IMR-90 (cell line): ENCODE measurements around the gene PSPH. TPM values are rescaled to one million over a fixed set of nuclear protein-coding genes. Genes with fewer than 3 reads are reported as not detected.

ENCODE experiments used
- ATAC-seq: fragments of 200-7000 bp; cut with Tn5 transposase; 2 replicates; pipeline ENCODE4 v1.9.1; 2020; ENCODE audit warnings: low read depth, mild to moderate bottlenecking, moderate library complexity
- BruUV-seq: library from RNA; stranded (reverse); fragments of 400-500 nt; replicated peaks from 2 replicates; lab custom pipeline; 2021; lab: Mats Ljungman, UMichigan
- CTCF ChIA-PET: fragments of 300-600 bp; formaldehyde crosslinking; extraction: SDS; loops from one replicate; lab custom pipeline; 2021; ENCODE audit warnings: antibody characterized with exemption; lab: Yijun Ruan, JAX
- POLR2A ChIA-PET: fragments of 300-600 bp; sonication (Branson Sonifier 250); formaldehyde crosslinking; loops from one replicate; lab custom pipeline; 2022; ENCODE audit warnings: antibody characterized with exemption; ENCODE audit not compliant: unreplicated experiment; lab: Charles Lee
- DNase-seq: peaks from one replicate; pipeline ENCODE4 v3.0.0; 2013
- H2AFZ ChIP-seq: replicated peaks from 2 replicates; pipeline ENCODE3; 2013; ENCODE audit warnings: low read length, mild to moderate bottlenecking; ENCODE audit not compliant: poor library complexity
- H2AK5ac ChIP-seq: 2 replicates; pipeline ENCODE4 v1.6.1; 2013; ENCODE audit warnings: low read depth, low read length, inconsistent platforms
- H2AK9ac ChIP-seq: replicated peaks from 2 replicates; pipeline ENCODE3; 2013; ENCODE audit warnings: mild to moderate bottlenecking, low read depth, low read length, moderate library complexity; ENCODE audit not compliant: poor library complexity
- H2BK120ac ChIP-seq: 2 replicates; pipeline ENCODE4 v1.6.1; 2013; ENCODE audit warnings: low read depth, low read length, inconsistent platforms
- H2BK15ac ChIP-seq: 3 replicates; pipeline ENCODE4 v1.6.1; 2013; ENCODE audit warnings: low read depth, low read length, inconsistent platforms
- H2BK20ac ChIP-seq: 2 replicates; pipeline ENCODE4 v1.6.1; 2013; ENCODE audit warnings: low read depth, mild to moderate bottlenecking, inconsistent platforms, low read length, moderate library complexity
- H2BK5ac ChIP-seq: 2 replicates; pipeline ENCODE4 v1.6.1; 2013; ENCODE audit warnings: mild to moderate bottlenecking, low read depth, low read length, inconsistent platforms; ENCODE audit not compliant: poor library complexity, severe bottlenecking
- H3K14ac ChIP-seq: replicated peaks from 2 replicates; pipeline ENCODE4 v1.6.1; 2013; ENCODE audit warnings: low read depth, low read length, inconsistent platforms
- H3K18ac ChIP-seq: 2 replicates; pipeline ENCODE4 v1.6.1; 2013; ENCODE audit warnings: low read depth, low read length, control low read depth
- H3K23ac ChIP-seq: 2 replicates; pipeline ENCODE4 v1.6.1; 2013; ENCODE audit warnings: low read depth, low read length, inconsistent platforms
- H3K27ac ChIP-seq: 2 replicates; pipeline ENCODE4 v1.5.1; 2013; ENCODE audit warnings: mild to moderate bottlenecking, control low read depth, low read length; ENCODE audit not compliant: insufficient read depth
- H3K27me3 ChIP-seq: 2 replicates; pipeline ENCODE4 v1.6.1; 2013; ENCODE audit warnings: low read length; ENCODE audit not compliant: control insufficient read depth, insufficient read depth
- H3K36me3 ChIP-seq: 2 replicates; pipeline ENCODE4 v1.6.1; 2013; ENCODE audit warnings: low read length, mixed read lengths; ENCODE audit not compliant: control insufficient read depth, insufficient read depth
- H3K4ac ChIP-seq: 2 replicates; pipeline ENCODE4 v1.6.1; 2013; ENCODE audit warnings: low read depth, low read length, inconsistent platforms
- H3K4me1 ChIP-seq: 2 replicates; pipeline ENCODE4 v1.6.1; 2013; ENCODE audit warnings: low read length, mixed read lengths; ENCODE audit not compliant: control insufficient read depth, insufficient read depth
- H3K4me2 ChIP-seq: 2 replicates; pipeline ENCODE4 v1.6.1; 2013; ENCODE audit warnings: low read depth, mild to moderate bottlenecking, control low read depth, low read length, moderate library complexity
- H3K4me3 ChIP-seq: 2 replicates; pipeline ENCODE4 v1.5.1; 2013; ENCODE audit warnings: low read depth, mild to moderate bottlenecking, control low read depth, low read length, moderate library complexity; ENCODE audit not compliant: insufficient read depth
- H3K56ac ChIP-seq: 2 replicates; pipeline ENCODE4 v1.6.1; 2013; ENCODE audit warnings: low read length, inconsistent platforms; ENCODE audit not compliant: insufficient read depth; ENCODE audit errors: extremely low read depth
- H3K79me1 ChIP-seq, 2 experiments: 2 replicates each; pipeline ENCODE4 v1.6.1; 2013; ENCODE audit warnings: low read length in 2 of 2, inconsistent platforms in 1 of 2, low read depth in 1 of 2
- H3K9ac ChIP-seq: 2 replicates; pipeline ENCODE4 v1.6.1; 2013; ENCODE audit warnings: low read depth, low read length, control low read depth
- H3K9me1 ChIP-seq: 2 replicates; pipeline ENCODE4 v1.6.1; 2013; ENCODE audit warnings: low read length, inconsistent platforms; ENCODE audit not compliant: insufficient read depth
- H3K9me3 ChIP-seq: 2 replicates; pipeline ENCODE4 v1.6.1; 2013; ENCODE audit warnings: low read length; ENCODE audit not compliant: control insufficient read depth, insufficient read depth
- H4K20me1 ChIP-seq: 2 replicates; pipeline ENCODE4 v1.6.1; 2013; ENCODE audit warnings: low read length, inconsistent platforms; ENCODE audit not compliant: insufficient read depth
- H4K5ac ChIP-seq: 2 replicates; pipeline ENCODE4 v1.6.1; 2013; ENCODE audit warnings: mild to moderate bottlenecking, low read depth, low read length, control low read depth
- H4K8ac ChIP-seq, 2 experiments: 2 replicates each; pipeline ENCODE4 v1.6.1; 2013; ENCODE audit warnings: low read depth in 2 of 2, low read length in 2 of 2, control low read depth in 1 of 2, inconsistent platforms in 1 of 2
- H4K91ac ChIP-seq: 2 replicates; pipeline ENCODE4 v1.6.1; 2013; ENCODE audit warnings: low read depth, low read length, inconsistent platforms; ENCODE audit not compliant: insufficient read depth
- MAZ ChIP-seq: IDR thresholded peaks from 2 replicates; pipeline ENCODE4 v1.6.1; 2012; ENCODE audit warnings: low read depth, mild to moderate bottlenecking, low read length, improper control_type of control experiment, moderate library complexity, borderline replicate concordance
- WGBS, 2 experiments: methylation state at CpG; one replicate each; pipeline versions ENCODE4 v1.1.5 to v1.1.7; 2013; ENCODE audit warnings: missing lambda C conversion rate in 2 of 2; ENCODE audit not compliant: insufficient read length in 1 of 2; ENCODE audit errors: extremely low coverage in 2 of 2; 5-methylcytosine and 5-hydroxymethylcytosine counted together
- dilution Hi-C: fragments of 300-500 bp; cut with HindIII; formaldehyde crosslinking; loops from one replicate; pipeline ENCODE4 v1.14.3; 2018; ENCODE audit warnings: low sequenced_read_pairs; ENCODE audit not compliant: unreplicated experiment
- in situ Hi-C: fragments of 300-500 bp; cut with MboI; formaldehyde crosslinking; loops from 3 replicates; pipeline ENCODE4 v1.14.3; 2019; ENCODE audit warnings: low sequenced_read_pairs, inconsistent platforms, mixed read lengths
- intact Hi-C: fragments of 100-400 bp; cut with micrococcal nuclease; formaldehyde crosslinking; loops from 2 replicates; pipeline ENCODE4 v1.10.0; 2022
- polyA plus RNA-seq, 3 experiments: library from polyadenylated mRNA; depleted of rRNA; stranded (reverse); fragments of >200 nt; gene quantifications; 2 replicates each; pipeline ENCODE4 v1.2.3, GENCODE V29; 2012; ENCODE audit warnings: low replicate concordance in 1 of 3
- total RNA-seq: library from RNA; depleted of rRNA; stranded (reverse); fragments of >200 nt; gene quantifications from 2 replicates; pipeline ENCODE4 v1.2.3, GENCODE V29; 2012

The PSPH gene
- total and polyA plus RNA-seq, 2 of the 4 experiments (the other 2 are of a cell fraction) = 31.8 to 48.4 TPM

DNA sequence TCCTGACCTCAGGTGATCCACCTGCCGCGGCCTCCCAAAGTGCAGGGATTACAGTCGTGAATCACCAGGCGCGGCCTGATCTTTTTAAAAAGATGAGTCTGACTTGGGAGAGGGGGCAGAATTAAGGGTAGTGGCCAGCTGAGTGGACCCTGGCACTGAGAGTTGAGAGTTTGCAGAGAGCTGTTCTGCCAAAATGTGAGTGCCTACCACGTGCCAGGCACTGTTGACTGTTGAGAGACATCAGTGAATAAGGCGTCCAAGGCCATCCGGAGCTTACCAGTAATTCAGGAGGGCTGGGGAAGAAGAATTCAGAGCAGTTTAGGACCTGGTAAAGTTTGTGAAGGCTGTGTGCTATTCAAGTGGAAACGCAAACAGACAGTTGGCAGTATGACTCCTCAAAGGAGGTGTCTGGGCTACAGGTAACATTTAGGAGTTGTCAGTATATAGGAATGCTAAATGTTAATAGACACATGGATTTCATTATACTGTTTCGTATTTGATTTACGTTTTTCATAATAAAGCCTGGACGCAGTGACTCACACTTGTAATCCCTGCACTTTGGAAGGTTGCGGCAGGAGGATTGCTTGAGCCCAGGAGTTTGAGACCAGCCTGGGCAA is 85.3 kb downstream of the PSPH start:
- WGBS, 2 experiments = 98% methylated on average over 4 of the region's 13 CpGs; no CpG with 5 or more reads in 1 of the 2 experiments

More for the DNA sequence above, 85.3 kb downstream of the PSPH start:
- H3K9me1 ChIP-seq = peaks cover 4% of the 10 kb centered on the region; the same call in 1 of the 2 replicates
- dilution Hi-C loops (no loop called here), intact Hi-C loops (loop anchor here (2.0 kb wide), 1 partner anchor 685 kb away; no protein-coding TSS in a partner anchor), in situ Hi-C loops (loop anchor here (25.0 kb wide), 2 partner anchors 529 to 679 kb away; no protein-coding TSS in a partner anchor)
- no peak overlapping the region; a peak in 1 of 4 replicates for H4K8ac ChIP-seq
- peaks cover 18% of the 10 kb centered on the region for H4K20me1 ChIP-seq
- H2BK15ac ChIP-seq = no peak overlapping the region
- no peak overlapping the region for H4K91ac ChIP-seq
- H3K9ac ChIP-seq = no peak overlapping the region
- no peak overlapping the region for H2BK5ac ChIP-seq
- H2BK20ac ChIP-seq = no peak overlapping the region
- H3K4ac ChIP-seq = no peak overlapping the region
- peak; percentile 31 for DNase-seq
- BruUV-seq = TSS peak; percentile 23
- H2AK9ac ChIP-seq = peak overlapping the region; percentile 25
- H3K4me2 ChIP-seq = no peak overlapping the region; the same call in 1 of the 2 replicates
- peaks cover 9% of the 10 kb centered on the region for H3K36me3 ChIP-seq
- peak overlapping the region; percentile 65; the same call in 1 of the 2 replicates for H2AK5ac ChIP-seq
- no peak for TF ChIP-seq MAZ
- CTCF ChIA-PET = no interaction called here
- H2BK120ac ChIP-seq = no peak overlapping the region
- H3K27me3 ChIP-seq = no peaks in the 10 kb centered on the region
- POLR2A ChIA-PET = no interaction called here
- no peak overlapping the region for H4K5ac ChIP-seq
- no peak overlapping the region for H3K23ac ChIP-seq
- no peak overlapping the region for H3K56ac ChIP-seq
- no peak overlapping the region for H3K14ac ChIP-seq
- no peak for ATAC-seq
- H3K4me1 ChIP-seq = peaks cover 6% of the 10 kb centered on the region; the same call in 1 of the 2 replicates
- no peak overlapping the region for H3K27ac ChIP-seq
- H3K79me1 ChIP-seq = peaks cover 15 to 49% of the 10 kb centered on the region in 2 experiments
- no peaks in the 10 kb centered on the region for H3K9me3 ChIP-seq
- H3K4me3 ChIP-seq = no peak overlapping the region
- no peak overlapping the region for H2AFZ ChIP-seq
- H3K18ac ChIP-seq = no peak overlapping the region
